ENCODE data around the gene SPIRE1. TPM values are rescaled to one million over a fixed set of nuclear protein-coding genes. Genes with fewer than 3 reads are reported as not detected.
"Not testable (repeated sequence)": the region's sequence is repeated elsewhere in the genome, so short reads cannot be mapped to it uniquely, and the experiment has no call there.

SPIRE1 gene
- total RNA-seq, 1 donor from 2014 or later = 94.3 TPM

DNA sequence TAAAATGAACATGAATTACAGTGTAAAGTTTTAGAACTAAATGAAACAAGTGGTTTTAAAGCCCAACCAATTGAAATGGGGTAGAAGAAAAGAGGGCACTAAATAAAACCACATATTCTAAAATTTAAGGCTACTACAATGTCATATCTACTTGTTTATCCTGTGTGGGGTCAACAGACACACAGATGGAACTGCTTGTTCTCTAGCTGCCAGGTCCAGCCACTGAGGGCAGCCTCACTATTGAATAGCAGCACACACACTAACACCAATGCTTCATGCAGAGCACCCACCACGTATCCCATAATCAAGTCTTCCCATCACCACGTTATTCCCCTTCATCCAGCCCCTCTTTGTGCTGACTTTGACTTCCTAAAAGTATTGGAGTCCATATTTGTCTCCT, 88.1 kb downstream of the SPIRE1 start:
- intact Hi-C loops (cut with DNase I) = no loop called here
- DNase-seq (ENCODE audit: low spot score) = no peak
- ATAC-seq = no peak

DNA sequence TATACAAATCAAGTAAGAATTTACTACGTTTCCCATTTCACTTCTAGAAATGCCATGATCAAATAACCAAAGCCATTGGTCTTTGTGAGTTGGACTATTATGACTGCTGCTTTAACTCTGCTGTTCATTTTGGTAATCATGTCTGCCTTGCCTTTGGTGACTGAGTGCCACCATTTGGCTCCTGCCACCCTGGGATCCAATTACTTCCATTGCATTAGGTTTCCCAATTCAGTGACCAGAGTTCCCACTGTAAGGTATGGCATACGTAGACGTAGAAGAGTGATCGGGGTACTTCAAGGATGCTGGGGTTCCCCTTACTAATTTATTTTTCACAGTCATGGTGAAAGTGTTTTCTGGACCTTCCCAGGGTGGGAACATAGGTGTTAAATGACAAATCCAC, 90.1 kb downstream of the SPIRE1 start:
- no peak for ATAC-seq
- intact Hi-C loops (cut with DNase I) = no loop called here
- DNase-seq (ENCODE audit: low spot score) = no peak

DNA sequence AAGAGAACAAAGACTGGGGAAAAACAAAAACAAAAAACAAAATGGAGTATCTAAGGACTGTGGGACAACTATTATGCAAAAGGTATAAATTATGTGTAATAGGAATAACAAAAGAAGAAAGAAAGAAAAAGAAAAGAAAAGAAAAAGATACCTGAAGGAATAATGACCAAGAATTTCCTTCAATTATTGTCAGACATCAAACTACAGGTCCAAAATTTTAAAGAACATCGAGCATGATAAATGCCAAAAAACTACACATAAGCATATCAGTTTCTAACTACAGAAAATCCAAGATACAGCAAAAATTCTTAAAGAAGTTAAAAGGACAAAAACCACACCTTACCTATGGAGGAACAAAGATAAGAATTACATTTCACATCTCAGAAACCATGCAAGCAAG, 93.0 kb downstream of the SPIRE1 start:
- ATAC-seq = no peak
- no peak for DNase-seq (ENCODE audit: low spot score)
- intact Hi-C loops (cut with DNase I) = no loop called here

DNA sequence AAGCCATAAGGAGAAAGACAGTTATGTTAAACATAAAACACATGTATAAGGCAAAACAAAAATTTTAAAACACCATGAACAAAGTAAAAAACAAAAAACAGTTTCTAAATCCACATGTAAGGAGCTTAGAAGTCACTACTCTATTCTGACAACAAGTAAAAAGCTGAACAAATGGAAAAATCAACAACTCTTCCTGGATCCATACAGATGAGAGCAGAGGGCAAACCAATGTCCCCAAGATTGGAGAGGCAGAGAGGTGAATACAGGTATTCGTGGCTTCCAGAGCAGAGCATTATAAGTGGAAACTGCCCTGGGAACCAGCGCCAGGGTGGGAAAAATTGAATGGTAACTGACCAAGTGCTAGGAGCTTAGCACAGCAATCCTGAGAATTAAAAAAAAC, 93.5 kb downstream of the SPIRE1 start:
- no peak for DNase-seq (ENCODE audit: low spot score)
- intact Hi-C loops (cut with DNase I) = no loop called here
- no peak for ATAC-seq

DNA sequence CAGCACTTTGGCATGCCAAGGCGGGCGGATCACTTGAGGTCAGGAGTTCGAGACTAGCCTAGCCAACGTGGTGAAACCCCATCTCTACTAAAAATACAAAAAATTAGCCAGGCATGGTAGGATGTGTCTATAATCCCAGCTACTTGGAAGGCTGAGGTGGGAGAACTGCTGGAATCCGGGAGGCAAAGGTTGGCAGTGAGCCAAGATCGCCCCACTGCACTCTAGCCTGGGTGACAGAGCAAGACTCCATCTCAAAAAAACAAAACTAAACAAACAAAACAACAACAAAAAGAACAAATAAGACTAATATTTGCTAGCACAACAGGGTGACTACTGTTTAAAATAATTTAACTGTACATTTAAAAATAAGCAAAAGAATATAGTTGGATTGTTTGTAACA, 97.3 kb downstream of the SPIRE1 start:
- intact Hi-C loops (cut with DNase I); ATAC-seq: not testable (repeated sequence)

DNA sequence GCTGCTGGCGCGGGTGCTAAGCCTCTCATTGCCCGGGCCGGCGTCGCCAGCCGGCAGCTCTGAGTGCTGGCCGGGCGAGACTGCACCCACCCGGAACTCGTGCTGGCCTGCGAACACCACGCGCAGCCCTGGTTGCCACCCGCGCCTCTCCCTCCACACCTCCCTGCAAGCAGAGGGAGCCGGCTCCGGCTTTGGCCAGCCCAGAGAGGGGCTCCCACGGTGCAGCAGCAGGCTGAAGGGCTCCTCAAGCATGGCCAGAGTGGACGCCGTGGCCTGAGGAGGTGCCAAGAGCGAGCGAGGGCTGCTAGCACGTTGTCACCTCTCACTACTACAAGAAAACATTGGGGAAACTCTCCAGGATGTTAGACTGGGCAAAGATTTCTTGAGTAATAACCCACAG, 98.6 kb downstream of the SPIRE1 start:
- ATAC-seq (no peak), DNase-seq (ENCODE audit: low spot score) (no peak)
- intact Hi-C loops (cut with DNase I) = no loop called here

More for the DNA sequence above, 97.3 kb downstream of the SPIRE1 start:
- not testable (repeated sequence) for DNase-seq (ENCODE audit: low spot score)

DNA sequence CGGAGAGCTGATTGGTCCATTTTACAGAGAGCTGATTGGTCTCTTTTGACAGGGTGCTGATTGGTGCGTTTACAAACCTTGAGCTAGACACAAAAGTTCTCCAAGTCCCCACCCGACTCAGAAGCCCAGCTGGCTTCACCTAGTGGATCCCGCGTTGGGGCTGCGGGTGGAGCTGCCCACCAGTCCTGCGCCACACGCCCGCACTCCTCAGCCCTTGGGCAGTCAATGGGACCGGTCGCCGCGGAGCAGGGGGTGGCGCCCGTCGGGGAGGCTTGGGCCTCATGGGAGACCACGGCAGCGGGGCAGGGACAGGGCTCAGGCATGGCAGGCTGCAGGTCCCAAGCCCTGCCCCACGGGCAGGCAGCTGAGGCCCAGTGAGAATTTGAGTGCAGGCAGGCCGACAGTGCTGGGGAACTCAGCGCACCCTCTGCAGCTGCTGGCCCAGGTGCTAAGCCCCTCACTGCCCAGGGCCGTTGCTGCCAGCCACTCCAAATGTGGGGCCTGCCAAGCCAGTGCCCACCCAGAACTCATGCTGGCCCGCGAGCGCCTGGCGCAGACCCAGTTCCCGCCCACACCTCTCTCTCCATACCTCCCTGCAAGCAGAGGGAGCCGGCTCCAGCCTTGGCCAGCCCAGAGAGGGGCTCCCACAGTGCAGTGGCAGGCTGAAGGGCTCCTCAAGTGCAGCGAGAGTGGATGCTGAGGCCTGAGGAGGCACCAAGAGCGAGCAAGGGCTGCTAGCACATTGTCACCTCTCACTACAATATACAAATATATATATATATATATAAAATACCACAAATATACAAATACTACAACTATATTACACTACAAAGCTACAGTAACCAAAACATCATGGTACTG, 100.7 kb downstream of the SPIRE1 start:
- intact Hi-C loops (cut with DNase I) = no loop called here
- no peak for ATAC-seq
- no peak for DNase-seq (ENCODE audit: low spot score)

DNA sequence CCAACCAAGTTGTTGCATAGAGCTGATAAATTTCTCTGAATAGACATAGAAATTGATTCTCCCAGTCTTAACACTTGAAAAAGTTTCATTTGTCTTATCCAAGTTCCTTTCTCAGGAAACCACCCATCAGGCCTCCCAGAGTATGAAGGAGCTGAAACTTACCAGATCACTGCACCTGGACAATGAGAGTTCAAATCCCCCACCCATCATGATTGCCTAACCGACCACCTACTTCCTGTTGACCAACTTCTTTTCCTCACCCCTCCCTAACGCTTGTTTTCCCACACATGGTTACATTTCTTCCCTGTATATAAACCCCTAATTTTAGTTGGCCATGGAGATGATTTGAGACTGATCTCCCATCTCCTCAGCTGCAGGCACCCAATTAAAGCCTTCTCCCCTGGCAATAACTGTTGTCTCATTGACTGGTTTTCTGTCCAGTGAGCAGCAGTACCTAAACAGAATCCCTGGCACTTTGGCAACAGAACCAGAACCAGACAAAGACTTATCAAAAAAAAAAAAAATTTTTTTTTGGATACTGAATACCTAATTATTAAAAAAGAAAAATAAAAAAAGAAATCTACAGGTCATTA, 103.0 kb downstream of the SPIRE1 start:
- intact Hi-C loops (cut with DNase I) = no loop called here
- ATAC-seq (no peak), DNase-seq (ENCODE audit: low spot score) (no peak)

DNA sequence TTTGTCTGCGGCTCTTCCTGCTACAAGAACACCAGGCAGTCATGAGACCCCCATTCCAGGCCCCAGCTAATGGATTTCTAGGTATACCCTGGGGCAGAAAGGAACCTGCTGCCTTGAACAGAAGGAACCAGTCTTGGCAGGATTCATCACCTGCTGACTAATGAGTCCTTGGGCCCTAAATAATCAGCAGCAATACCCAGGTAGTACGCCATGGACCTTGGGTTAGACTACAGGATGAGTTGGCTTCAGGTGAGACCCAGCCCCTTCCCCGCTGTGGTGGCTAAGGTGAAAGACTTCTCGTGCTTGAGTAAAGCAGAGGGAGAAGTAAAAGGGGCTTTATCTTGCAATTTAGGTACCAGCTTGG, 105.0 kb downstream of the SPIRE1 start:
- intact Hi-C loops (cut with DNase I) = no loop called here
- ATAC-seq (no peak), DNase-seq (ENCODE audit: low spot score) (no peak)

DNA sequence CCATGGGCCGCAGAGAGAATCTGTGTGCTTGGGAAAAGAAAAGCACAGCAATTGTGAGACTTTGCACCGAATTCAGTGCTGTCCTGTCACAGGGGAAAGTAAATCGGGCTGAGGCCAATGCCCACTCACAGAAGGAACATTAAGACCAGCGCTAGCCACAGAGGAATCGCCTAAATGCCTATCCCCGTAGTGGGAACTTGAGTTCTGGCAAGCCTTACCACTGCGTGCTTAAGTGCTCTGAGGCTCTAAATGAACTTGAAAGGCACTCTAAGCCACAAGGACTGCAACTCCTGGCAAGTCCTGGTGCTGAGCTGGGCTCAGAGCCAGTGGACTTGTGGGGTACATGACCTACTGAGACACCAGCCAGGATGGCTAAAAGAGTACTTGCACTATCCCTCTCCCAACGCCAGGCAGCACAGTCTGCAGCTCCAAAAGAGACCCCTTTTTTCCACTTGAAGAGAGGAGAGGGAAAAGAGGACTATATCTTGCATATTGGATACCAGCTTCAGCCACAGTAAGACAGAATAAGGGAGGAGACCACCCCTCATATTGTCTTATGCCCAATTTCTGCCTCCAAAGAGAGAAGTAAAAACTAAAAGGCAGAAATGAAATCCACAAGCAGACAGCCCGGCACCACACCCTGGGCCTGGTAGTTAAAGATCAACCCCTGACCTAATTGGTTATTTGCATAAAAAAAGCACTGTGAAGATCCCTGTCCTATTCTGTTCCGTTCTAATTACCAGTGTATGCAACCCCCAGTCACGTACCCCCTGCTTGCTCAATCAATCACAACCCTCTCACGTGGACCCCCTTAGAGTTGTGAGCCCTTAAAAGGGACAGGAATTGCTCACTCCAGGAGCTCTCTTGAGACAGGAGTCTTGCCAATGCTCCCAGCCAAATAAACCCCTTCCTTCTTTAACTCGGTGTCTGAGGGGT, 105.7 kb downstream of the SPIRE1 start:
- ATAC-seq = peak; percentile 62
- intact Hi-C loops (cut with DNase I); DNase-seq (ENCODE audit: low spot score): not testable (repeated sequence)

DNA sequence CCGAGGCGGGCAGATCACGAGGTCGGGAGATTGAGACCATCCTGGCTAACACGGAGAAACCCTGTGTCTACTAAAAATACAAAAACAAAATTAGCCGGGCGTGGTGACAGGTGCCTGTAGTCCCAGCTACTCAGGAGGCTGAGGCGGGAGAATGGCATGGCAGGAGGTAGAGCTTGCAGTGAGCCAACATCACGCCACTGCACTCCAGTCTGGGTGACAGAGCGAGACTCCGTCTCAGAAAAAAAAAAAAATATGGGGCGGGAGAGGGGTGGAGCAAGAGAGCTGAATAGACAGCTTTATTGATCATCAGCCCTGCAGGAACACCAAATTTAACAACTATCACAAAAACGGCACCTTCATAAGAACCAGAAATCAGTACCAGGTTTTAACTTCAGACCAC, 106.4 kb downstream of the SPIRE1 start:
- ATAC-seq; intact Hi-C loops (cut with DNase I); DNase-seq (ENCODE audit: low spot score): not testable (repeated sequence)

DNA sequence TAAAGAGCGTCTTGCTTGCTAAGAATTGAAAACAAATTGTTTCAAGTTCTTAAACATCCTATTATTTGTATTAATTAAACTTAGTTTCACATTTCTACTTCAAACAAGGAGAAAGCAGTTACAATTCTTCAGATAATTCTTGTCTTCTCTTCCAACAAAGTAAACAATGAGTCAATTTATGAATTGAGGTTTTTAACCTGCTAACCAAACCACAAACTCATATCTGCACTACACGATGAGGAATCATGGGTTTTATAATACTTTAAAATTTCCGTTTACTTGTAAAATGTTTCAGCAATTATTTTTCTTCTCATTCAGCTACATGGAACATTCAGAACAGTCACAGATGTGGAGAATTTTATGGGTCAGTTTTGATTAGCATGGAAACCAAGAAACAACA, 114.2 kb downstream of the SPIRE1 start:
- ATAC-seq = no peak
- intact Hi-C loops (cut with DNase I) = no loop called here
- DNase-seq (ENCODE audit: low spot score) = no peak

DNA sequence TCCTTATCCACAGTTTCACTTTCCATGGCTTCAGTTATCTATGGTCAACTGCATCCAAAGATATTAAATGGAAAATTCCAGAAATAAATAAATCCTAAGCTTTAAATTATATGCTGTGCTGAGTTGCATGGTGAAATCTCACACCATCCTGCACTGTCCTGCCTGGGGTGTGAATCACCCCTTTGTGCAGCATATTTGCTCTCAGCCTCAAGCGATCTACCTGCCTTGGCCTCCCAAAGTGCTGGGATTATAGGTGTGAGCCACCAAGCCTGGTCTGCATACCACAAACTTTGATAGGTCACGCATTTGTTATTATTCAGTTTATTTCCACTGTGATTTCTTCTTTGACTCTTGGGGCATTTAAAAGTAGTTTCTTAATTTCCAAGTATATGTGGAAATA, 117.2 kb downstream of the SPIRE1 start:
- no peak for ATAC-seq
- intact Hi-C loops (cut with DNase I) = no loop called here
- no peak for DNase-seq (ENCODE audit: low spot score)

DNA sequence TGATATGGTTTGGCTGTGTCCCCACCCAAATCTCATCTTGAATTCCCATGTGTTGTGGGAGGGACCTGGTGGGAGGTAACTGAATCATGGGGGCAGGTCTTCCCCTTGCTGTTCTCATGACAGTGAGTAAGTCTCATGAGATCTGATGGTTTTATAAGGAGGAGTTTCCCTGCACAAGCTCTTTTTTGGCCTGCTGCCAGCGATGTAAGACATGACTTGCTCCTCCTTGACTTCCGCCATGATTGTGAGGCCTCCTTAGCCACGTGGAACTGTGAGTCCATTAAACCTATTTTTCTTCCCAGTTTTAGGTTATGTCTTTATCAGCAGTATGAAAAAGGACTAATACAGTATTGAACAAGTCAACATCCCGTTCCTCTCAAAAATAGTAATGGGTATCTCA, 118.7 kb downstream of the SPIRE1 start:
- ATAC-seq; intact Hi-C loops (cut with DNase I): not testable (repeated sequence)

DNA sequence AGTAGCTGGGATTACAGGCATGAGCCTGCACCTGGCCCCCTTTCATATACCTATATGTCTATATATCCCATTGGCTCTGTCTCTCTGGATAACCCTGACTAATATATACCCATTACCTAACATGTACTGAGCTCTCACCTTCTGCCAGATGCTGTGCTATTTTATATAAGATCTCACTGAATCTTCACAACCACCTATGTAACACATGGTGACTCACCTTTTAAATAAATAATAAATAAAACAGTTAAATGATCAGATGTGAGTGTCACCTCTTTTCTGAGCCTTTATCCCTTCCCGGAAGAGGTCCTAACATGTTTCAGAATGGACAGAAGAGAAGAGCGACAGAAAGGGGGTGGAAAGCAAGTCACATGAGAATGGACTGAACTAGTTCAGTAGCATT, 123.1 kb downstream of the SPIRE1 start:
- intact Hi-C loops (cut with DNase I) = no loop called here
- DNase-seq (ENCODE audit: low spot score) (no peak), ATAC-seq (no peak)

More for the DNA sequence above, 118.7 kb downstream of the SPIRE1 start:
- not testable (repeated sequence) for DNase-seq (ENCODE audit: low spot score)

DNA sequence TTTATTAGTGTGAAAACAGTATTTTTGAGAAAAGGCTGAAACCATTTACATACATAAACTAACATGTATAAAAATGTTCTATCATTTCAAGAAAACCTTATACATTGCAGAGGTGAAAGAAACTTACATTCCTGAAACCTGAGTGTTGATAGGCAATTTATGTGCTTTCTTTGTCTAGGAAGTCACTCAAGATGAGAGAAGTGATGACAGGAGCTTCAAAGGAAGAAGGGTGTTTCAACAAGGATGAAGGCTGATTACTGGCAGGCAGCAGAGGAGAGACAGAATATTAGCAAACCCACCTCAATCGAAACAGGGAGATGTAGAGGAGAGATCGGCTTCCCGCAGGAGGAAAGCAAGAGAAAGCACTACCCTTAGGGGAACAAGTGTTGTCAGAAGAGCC, 125.2 kb downstream of the SPIRE1 start:
- DNase-seq (ENCODE audit: low spot score) = no peak
- intact Hi-C loops (cut with DNase I) = no loop called here
- ATAC-seq = no peak

DNA sequence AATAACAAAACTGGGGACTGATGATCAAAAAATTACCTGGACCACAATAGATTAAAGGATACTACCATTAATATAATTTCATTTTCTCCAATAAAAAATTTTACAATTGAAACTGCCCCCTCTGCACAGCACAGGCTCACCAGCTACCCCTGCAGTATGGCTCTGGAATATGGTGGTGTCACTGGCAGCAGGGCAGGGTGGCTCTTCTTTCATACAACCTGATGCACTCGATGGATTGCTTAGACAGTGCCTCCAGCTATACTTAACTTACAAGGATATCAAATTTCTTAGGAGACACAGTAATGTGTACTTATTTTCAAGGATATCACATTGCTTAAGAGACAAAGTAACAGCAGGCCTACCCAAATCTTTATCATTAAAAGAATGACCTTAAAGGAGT, 126.2 kb downstream of the SPIRE1 start:
- DNase-seq (ENCODE audit: low spot score) = no peak
- no peak for ATAC-seq
- intact Hi-C loops (cut with DNase I) = no loop called here

DNA sequence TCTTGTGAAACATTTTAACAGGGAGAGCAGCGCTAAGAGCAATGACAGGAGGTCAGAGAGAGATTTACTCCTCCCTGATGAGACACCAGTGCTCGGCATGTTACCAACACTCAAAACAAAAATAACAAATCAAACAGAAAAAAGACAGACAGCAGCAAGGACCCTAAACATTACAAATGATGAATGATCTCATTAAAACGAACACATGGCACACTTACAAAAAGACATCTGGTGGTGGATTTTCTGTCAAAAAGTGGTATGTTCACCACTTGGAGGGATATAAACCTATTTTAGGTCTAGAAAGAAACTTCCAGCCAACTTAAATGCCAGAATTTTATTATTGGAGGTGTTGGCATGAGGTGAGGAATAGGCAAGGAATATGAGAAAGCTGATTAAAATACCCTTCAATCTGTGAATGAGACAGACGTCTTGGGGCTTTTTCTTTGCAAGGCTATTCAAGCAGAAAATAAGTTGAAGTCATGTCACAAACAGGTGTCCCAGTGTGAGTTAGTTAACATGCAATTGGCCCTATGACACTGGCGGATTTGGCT, 137.4 kb downstream of the SPIRE1 start:
- intact Hi-C loops (cut with DNase I) = no loop called here
- ATAC-seq (no peak), DNase-seq (ENCODE audit: low spot score) (no peak)

DNA sequence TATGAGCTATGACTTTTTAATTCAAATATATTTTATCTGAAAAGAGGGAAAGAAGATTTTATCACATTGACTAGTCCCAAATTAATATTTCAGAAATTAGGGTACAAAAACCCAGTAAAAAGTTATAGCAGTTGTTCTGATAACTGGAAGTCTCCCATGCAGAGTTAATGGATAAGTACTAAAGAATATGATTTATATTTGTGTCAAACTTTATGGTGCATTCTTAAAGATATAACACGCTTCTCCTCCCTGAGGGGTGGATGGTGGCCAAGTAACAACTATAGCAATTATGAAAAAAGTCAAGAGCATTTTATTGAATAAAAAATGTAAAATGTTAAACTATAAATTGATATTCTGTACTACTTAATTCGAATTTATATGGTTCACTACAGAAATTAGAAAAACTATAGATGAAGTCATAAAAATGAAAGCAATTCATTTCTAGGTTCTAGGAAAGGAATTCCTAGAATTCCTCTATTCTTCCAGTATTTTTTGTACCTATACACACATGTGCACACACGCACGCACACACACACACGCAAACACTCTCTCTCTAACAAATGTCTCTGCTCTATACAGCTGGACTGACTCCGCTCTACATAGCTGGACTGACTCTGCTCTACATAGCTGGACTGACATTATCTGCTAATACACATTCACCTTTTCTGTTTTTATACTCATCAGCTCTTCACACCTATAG, 138.9 kb downstream of the SPIRE1 start:
- no peak for ATAC-seq
- no peak for DNase-seq (ENCODE audit: low spot score)
- intact Hi-C loops (cut with DNase I) = no loop called here

Data from sciatic nerve (tissue), 2 donors.